Skin epidermis (tissue), 12 donors: Measurements from ENCODE around the gene RAB6B.

Experiments used
- H3K27ac ChIP-seq, 21 experiments: fragments of 200-600 bp; sonication (generic) in 11 of 21; one replicate each; pipeline ENCODE4 v1.5.0; 2020; ENCODE audit warnings: mild to moderate bottlenecking in 3 of 21, inconsistent platforms in 2 of 21, moderate library complexity in 2 of 21
- H3K4me3 ChIP-seq, 7 experiments: fragments of 200-600 bp; sonication (generic) in 2 of 7; one replicate each; pipeline ENCODE4 v1.5.0; 2020; ENCODE audit warnings: inconsistent platforms in 2 of 7, mild to moderate bottlenecking in 2 of 7, moderate library complexity in 1 of 7

RAB6B gene

DNA sequence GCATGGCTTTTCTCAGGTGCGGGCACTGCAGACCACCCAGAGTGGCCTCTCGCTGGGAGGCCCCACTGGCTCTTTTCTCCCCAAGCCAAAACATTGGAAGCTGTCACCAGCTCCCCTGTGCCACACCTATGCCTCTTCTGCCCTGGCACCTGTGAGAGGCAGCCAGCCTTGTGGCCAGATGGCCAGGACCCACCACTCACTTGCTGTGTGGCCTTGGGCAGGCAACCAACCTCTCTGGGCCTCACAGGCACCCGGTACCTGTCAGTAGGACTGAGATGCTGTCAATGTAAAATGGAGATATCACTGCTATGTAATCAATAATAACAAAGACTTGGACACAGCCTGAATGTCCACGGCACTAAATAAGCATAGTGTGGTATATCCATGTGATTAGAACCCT lies 53.5 kb downstream of the RAB6B start:
- H3K4me3 ChIP-seq, result no peak overlapping the region
- no peak overlapping the region for H3K27ac ChIP-seq

DNA sequence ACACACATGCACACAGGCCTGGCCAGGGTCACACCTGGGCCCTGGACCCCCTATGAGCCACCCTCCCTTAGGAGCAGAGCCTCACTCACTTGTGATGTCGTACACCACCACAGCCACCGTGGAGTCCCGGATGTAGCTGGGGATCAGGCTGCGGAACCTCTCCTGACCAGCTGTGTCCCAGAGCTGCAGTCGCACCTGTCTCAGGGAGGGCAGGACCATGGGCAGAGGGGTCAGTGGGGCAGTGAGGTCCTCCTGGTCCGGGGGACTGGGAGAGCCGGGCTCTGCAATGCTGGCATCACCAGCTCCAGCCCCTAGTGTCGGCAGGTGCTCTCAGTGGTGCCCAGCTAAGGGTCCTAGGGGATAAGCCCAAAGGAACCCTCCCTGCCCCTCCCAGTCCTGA lies 54.5 kb downstream of the RAB6B start:
- no peak overlapping the region for H3K4me3 ChIP-seq
- no peak overlapping the region for H3K27ac ChIP-seq

DNA sequence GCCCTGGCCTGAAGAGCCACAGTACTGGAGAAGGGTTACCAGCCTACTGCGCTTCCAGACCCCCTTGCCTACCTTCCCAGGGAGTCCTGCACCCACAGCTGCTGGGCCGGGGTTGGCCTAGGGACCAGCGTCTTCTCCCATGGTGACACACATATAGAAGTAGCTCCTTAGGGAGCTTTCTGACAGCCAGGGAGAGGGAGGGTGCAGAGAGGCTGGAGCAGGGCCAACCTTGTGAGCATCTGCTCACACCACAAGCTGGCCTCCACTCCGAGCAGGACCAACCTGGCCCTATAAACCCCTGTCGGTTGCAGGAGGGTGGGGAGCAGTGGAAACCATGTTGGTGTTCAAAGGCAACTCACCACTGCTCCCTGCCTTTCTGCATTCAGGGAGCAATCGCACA lies 54.9 kb downstream of the RAB6B start:
- no peak overlapping the region for H3K27ac ChIP-seq
- no peak overlapping the region for H3K4me3 ChIP-seq

GRCh38 chr3:133840055-133840737 lies 55.5 kb downstream of the RAB6B start:
- no peak overlapping the region for H3K4me3 ChIP-seq

DNA sequence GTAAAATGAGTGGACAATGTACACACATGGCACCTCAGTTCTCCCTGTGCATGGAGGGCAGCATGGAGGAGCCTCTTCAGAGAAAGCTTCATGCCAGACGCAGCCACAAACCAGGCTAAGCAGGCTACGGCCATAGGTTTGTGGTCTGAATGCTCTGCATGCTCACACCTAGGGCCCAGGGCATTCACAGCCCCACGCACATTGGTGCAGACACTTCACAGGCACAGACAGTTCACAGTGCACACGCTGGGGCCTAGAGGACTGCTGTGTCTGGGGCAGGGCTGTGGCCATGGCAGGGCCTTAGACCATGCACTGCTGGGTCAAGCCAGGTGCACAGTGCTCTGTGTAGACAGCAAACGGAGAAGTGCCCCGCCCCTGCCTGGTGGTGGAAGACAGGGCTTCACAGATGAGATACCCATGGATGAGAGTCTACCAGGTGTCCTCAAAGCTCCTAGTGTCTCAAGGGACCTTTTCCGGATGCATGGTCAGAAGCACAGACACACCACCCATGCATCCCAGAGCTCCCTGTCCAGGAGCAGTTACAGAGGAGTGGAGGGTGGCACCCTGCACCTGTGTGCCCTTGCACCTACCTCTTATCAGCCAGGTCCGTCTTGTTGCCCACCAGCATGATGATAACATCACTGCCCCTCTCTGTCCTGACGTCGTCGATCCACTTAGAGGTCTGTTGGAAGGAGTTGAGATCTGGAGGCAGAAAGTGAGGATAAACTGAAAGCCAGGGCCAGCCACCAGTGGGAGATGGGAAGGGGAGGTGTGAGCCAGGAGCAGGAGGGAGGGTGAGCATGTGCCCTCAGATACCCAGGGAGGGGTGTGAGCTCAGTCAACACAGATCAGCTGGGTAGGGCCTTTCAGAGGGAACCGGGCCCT lies 56.5 kb downstream of the RAB6B start:
- H3K27ac ChIP-seq, result no peak overlapping the region

More at GRCh38 chr3:133840055-133840737, 55.5 kb downstream of the RAB6B start:
- H3K27ac ChIP-seq, result no peak overlapping the region

DNA sequence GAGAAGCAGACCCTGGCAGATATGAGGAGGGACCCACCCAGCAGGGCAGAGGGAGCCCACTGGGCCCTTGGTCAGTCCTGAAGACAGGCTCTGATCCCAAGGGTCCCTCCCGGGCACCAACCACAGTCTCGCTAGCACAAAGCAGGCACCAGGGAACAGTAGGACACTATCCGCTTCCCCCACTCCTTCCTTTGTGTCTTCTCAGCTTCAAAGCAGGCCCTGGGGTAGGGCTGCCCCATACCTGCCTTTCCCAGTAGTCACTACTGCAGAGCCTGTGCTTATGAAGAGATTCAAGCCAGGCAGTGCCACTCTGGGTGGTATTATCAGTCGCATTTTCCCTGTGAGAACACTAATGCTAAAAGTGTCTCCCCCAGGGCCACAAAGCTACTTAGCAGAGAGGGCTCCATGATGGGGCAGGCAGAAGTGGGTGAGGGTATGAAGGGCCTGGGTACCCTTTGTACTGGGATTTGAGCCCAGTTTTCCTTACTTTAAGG lies 57.3 kb downstream of the RAB6B start:
- no peak overlapping the region for H3K4me3 ChIP-seq

More for the DNA sequence above, 56.5 kb downstream of the RAB6B start:
- no peak overlapping the region for H3K4me3 ChIP-seq

GRCh38 chr3:133837487-133838295 lies 58.0 kb downstream of the RAB6B start:
- Histone ChIP-seq H3K4me3 (no peak overlapping the region), H3K27ac (no peak overlapping the region)

More for the DNA sequence above, 57.3 kb downstream of the RAB6B start:
- H3K27ac ChIP-seq, result no peak overlapping the region

GRCh38 chr3:133836497-133837158 lies 59.1 kb downstream of the RAB6B start:
- H3K27ac ChIP-seq, result no peak overlapping the region
- no peak overlapping the region for H3K4me3 ChIP-seq

DNA sequence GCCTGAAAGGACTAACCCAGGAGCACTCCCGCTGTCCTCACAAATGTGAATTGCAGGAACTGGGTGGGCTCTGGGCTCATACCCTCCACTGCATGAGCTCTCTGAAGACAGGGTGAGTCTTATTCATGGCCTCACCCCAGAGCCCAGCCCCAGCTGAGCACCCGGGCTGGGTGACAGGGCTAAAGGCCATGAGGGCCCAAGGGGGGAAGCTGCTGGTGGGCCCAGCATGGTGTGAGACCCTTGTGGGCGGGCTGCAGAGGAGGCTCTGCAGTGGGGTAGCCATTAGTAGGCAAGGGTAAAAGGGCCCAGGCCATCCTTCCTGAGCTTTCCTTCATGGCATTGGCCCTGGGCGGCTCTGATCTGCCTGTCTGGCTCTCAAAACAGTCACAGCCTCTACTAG lies 59.7 kb downstream of the RAB6B start:
- Histone ChIP-seq H3K27ac (no peak overlapping the region), H3K4me3 (no peak overlapping the region)

- Histone ChIP-seq H3K4me3 (no peak overlapping the region), H3K27ac (no peak overlapping the region)
Observed at GRCh38 chr3:133835418-133835743, 60.3 kb downstream of the RAB6B start.

GRCh38 chr3:133834621-133835417 lies 60.9 kb downstream of the RAB6B start:
- no peak overlapping the region for H3K27ac ChIP-seq
- no peak overlapping the region for H3K4me3 ChIP-seq

- H3K27ac ChIP-seq, result no peak overlapping the region
- H3K4me3 ChIP-seq, result no peak overlapping the region
Observed at GRCh38 chr3:133833880-133834620, 61.6 kb downstream of the RAB6B start.

DNA sequence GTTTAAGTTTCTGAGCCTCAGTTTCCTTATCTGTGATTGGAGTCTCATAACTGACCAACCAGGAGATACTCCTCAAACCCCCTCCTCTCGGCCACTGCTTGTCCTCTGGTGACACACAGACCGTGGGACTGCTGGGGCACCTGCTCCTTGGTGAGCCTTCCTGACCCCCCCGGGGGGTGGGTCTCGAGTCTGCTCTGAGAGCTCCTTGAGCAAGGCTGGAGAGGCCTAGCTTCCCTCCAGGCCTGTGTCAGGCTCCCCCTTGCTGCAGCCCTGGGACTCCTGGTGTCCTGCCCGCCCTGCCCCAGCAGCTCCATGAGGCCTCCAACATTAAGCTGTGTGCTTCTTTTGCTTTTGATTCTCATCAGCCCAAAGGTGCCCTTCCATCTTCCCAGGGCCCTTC lies 62.4 kb downstream of the RAB6B start:
- H3K27ac ChIP-seq, result no peak overlapping the region
- no peak overlapping the region for H3K4me3 ChIP-seq

- no peak overlapping the region for H3K4me3 ChIP-seq
- H3K27ac ChIP-seq, result no peak overlapping the region
Observed at GRCh38 chr3:133832802-133833144, 62.9 kb downstream of the RAB6B start.

DNA sequence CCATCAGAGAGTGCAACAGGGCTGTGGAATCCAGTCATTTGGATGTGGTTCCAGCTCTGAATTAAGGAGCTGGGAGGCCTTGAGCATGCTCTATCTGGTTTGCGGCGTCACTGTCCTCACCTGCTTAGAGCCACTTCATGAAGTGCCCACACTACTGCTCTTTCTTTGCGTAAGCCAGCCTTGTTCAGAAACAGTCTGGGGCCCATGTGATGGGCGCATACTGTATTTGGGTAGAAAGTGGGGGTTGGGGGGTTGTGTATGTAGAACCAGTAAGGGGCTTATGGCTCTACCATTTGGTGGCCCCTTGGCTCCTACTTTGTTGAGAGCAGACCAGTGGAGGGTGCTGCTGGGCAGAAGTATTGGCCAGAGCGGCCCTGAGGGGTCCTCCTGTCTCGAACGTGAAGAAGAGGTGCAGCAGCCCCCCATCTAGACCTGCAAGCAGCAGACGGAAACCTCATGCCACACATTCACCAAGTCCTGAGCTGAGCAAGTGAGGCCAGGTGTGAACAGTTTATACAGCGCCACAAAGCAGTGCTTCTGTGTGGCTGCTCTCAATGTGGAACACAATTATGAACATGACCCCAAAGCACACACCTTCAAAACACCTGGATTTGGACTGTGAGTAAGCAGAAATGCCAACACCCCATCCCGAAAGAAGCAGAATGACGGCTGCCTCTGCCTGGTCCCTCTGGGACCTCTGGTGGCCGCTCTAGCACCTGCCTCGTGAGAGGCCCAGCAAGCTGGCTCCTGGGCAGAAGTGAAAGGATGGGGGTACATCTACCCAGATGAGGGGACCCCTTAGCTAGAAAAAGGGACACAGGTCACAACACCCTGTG lies 63.5 kb downstream of the RAB6B start:
- H3K27ac ChIP-seq, result no peak overlapping the region
- no peak overlapping the region for H3K4me3 ChIP-seq

DNA sequence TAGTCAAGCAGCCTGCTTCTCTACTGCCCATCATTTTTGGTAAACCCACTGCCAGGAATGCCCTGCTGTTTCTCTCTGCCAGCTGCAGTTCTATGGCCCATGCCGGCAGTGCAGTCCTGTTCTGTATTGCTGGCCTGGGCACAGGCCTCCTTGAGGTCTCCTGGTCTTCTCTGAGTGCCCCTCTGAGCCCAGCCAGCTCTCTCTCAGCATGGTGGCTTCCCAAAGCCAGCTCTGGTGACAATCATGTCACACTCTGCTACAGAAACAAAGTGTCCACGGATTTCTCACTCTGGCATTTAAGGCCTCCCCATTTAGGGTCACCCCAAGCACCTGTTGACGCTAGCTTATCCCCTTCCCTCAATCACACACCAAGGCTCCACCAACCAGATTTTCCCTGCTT lies 65.6 kb downstream of the RAB6B start:
- H3K27ac ChIP-seq, result no peak overlapping the region
- H3K4me3 ChIP-seq, result no peak overlapping the region

DNA sequence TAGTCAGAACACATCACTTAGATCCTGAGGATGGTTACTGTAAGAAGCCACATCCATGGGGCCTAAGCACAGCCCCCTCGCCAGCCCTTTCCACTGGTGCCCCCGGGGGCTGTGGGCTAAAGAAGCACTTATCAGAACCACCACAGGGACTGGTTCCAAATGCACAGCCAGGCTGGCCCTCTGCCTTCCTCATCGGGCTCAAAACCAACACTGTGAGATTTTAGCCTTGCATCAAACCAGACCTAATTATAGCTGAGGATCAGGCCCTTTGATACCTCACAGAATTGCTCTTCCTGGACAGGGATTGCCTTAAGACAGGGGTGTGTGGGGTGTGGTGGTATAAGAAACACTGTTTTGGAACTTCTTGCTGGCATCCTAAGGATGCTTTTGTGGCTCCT lies 66.4 kb downstream of the RAB6B start:
- Histone ChIP-seq H3K4me3 (no peak overlapping the region), H3K27ac (no peak overlapping the region)
